ENCODE measurements around the gene NRCAM. TPM values are rescaled to one million over a fixed set of nuclear protein-coding genes. Genes with fewer than 3 reads are reported as not detected.

Gene NRCAM
- polyA plus RNA-seq, 3 donors, result not detected

DNA sequence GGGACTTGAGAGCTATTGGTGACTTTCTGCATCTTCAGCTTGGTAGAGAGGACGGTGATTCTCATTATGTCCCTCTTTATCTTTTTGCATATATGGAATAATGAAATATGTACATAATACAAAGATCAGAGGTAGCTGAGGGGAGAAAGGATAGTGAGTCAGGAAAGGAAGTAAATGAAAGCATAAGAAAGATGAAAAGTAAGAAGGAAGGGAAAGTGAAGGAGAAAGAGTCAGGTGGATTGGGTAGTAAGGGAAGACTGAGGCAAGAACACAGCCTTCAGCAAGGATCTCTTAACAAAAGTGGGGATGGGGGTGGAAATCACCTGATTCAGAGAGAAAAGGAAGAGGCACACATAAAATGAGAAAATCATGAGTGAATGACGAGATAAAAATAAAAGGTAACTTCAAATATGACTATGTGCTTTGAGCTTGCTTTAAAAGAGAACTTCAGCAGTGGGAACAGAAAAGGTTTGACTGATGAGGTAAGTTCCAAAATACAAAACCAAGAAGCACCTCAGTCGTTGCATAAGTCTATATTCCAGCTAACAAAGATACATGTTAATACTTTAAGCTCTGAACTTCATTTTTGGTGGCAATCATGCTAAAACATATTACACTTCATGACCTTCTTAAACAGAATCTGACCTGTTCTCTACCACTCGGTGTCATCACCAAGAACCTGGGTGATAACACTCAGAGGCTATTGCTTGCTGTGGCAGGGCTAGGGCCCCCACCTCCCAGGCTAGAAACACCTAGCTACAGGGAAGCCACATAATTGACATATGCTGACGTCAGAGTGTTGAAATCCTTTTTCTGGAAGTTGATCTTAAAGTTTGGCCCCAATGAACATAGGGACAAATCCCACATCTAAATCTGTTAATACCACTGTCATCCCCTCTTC, 32.9 kb downstream of the NRCAM start:
- no peak overlapping the region for H3K4me2 ChIP-seq (replicated peaks; ENCODE audit: extremely low read depth, low read length, poor library complexity, severe bottlenecking)
- WGBS (ENCODE audit: insufficient coverage), result 100% methylated on average over 1 of the region's 5 CpGs
- TF ChIP-seq, protein P1, sequence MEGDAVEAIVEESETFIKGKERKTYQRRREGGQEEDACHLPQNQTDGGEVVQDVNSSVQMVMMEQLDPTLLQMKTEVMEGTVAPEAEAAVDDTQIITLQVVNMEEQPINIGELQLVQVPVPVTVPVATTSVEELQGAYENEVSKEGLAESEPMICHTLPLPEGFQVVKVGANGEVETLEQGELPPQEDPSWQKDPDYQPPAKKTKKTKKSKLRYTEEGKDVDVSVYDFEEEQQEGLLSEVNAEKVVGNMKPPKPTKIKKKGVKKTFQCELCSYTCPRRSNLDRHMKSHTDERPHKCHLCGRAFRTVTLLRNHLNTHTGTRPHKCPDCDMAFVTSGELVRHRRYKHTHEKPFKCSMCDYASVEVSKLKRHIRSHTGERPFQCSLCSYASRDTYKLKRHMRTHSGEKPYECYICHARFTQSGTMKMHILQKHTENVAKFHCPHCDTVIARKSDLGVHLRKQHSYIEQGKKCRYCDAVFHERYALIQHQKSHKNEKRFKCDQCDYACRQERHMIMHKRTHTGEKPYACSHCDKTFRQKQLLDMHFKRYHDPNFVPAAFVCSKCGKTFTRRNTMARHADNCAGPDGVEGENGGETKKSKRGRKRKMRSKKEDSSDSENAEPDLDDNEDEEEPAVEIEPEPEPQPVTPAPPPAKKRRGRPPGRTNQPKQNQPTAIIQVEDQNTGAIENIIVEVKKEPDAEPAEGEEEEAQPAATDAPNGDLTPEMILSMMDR (IDR thresholded peaks at IDR 0.05), result no peak
- Mint-ChIP-seq H3K36me3 (no peaks in the 10 kb centered on the region), H3K9me3 (no peaks in the 10 kb centered on the region), H3K4me3 (no peak overlapping the region), H3K4me1 (peaks cover 8% of the 10 kb centered on the region), H3K27me3 (ENCODE audit: low read depth in 3 of 3) (peaks cover 18 to 37% (median 23%) of the 10 kb centered on the region in 3 donors), H3K27ac (no peak overlapping the region)
- H3K4me3 ChIP-seq (replicated peaks in 1 of 3; ENCODE audit: low read depth in 2 of 3, low read length in 3 of 3), result no peak overlapping the region
- DNase-seq, result no peak
- no peaks in the 10 kb centered on the region for H3K9me3 ChIP-seq (replicated peaks in 1 of 2; ENCODE audit: control insufficient read depth in 1 of 2, insufficient read depth in 1 of 2, low read length in 2 of 2)
- H3K4me1 ChIP-seq (ENCODE audit: control insufficient read depth in 1 of 2, insufficient read depth in 2 of 2, low read length in 2 of 2), result peaks cover 0 to 5% of the 10 kb centered on the region in 2 donors
- H4K20me1 ChIP-seq (ENCODE audit: insufficient read depth, low read length), result no peaks in the 10 kb centered on the region
- no peaks in the 10 kb centered on the region for H3K79me2 ChIP-seq (ENCODE audit: insufficient read depth, low read length)
- no peaks in the 10 kb centered on the region for H3K36me3 ChIP-seq (replicated peaks in 1 of 2; ENCODE audit: control insufficient read depth in 1 of 2, insufficient read depth in 2 of 2, low read length in 2 of 2)
- H3K27ac ChIP-seq (ENCODE audit: low read depth in 1 of 2, low read length in 2 of 2), result no peak overlapping the region
- peaks cover 36 to 48% of the 10 kb centered on the region in 2 donors for H3K27me3 ChIP-seq (ENCODE audit: control insufficient read depth in 2 of 2, insufficient read depth in 2 of 2, low read length in 2 of 2)
- H2AFZ ChIP-seq (ENCODE audit: insufficient read depth, low read depth, low read length, poor library complexity, severe bottlenecking), result no peak overlapping the region
- intact Hi-C loops (cut with micrococcal nuclease), result no loop called here
- H3K9ac ChIP-seq (ENCODE audit: insufficient read depth, low read length, poor library complexity, severe bottlenecking), result no peak overlapping the region

DNA sequence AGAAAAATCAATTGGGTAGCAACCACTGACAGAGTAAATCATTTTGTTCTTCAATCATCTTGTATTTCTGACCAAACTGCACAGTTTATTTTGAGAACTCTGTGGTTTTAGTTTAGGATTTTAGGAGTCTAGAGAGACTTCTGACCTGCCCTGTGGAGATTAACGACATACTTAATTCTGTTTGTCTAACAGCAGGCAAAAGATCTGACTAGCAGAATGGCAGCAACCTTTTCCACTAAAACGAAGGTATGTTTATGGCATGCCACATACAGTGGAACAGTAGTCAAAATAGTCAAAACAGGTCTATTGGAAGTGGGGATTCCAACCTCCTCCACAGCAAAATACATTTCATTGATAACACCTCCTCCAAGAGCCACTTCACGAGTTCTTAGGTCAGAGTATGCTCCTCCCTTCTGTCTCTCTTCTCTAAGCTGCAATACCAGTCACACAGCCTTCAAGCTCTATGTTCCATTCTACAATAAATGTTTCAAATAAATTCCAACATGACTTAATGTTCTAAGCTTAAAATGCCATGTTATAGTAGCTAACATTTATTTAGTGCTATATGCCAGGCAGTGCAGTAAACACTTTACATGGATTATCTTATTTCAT, 34.4 kb downstream of the NRCAM start:
- H3K4me1 Mint-ChIP-seq, result peaks cover 12% of the 10 kb centered on the region
- Histone ChIP-seq H3K9ac (ENCODE audit: insufficient read depth, low read length, poor library complexity, severe bottlenecking) (no peak overlapping the region), H3K79me2 (ENCODE audit: insufficient read depth, low read length) (no peaks in the 10 kb centered on the region), H3K36me3 (replicated peaks in 1 of 2; ENCODE audit: control insufficient read depth in 1 of 2, insufficient read depth in 2 of 2, low read length in 2 of 2) (no peaks in the 10 kb centered on the region), H2AFZ (ENCODE audit: insufficient read depth, low read depth, low read length, poor library complexity, severe bottlenecking) (no peak overlapping the region), H4K20me1 (ENCODE audit: insufficient read depth, low read length) (no peaks in the 10 kb centered on the region), H3K4me2 (replicated peaks; ENCODE audit: extremely low read depth, low read length, poor library complexity, severe bottlenecking) (no peak overlapping the region), H3K27me3 (ENCODE audit: control insufficient read depth in 2 of 2, insufficient read depth in 2 of 2, low read length in 2 of 2) (peaks cover 36 to 54% of the 10 kb centered on the region in 2 donors), H3K9me3 (replicated peaks in 1 of 2; ENCODE audit: control insufficient read depth in 1 of 2, insufficient read depth in 1 of 2, low read length in 2 of 2) (no peaks in the 10 kb centered on the region), H3K4me3 (replicated peaks in 1 of 3; ENCODE audit: low read depth in 2 of 3, low read length in 3 of 3) (no peak overlapping the region), H3K27ac (ENCODE audit: low read depth in 1 of 2, low read length in 2 of 2) (no peak overlapping the region), H3K4me1 (ENCODE audit: control insufficient read depth in 1 of 2, insufficient read depth in 2 of 2, low read length in 2 of 2) (peaks cover 6 to 9% of the 10 kb centered on the region in 2 donors)
- no peak overlapping the region for H3K4me3 Mint-ChIP-seq
- WGBS (ENCODE audit: insufficient coverage), result 20% methylated on average over 1 of the region's 3 CpGs
- H3K27ac Mint-ChIP-seq, result no peak overlapping the region
- peaks cover 0 to 1% (median 0%) of the 10 kb centered on the region in 7 donors for H3K9me3 Mint-ChIP-seq
- intact Hi-C loops (cut with micrococcal nuclease), result no loop called here
- H3K36me3 Mint-ChIP-seq, result no peaks in the 10 kb centered on the region
- TF ChIP-seq, protein P1 (IDR thresholded peaks at IDR 0.05), result no peak
- peaks cover 20 to 45% (median 24%) of the 10 kb centered on the region in 3 donors for H3K27me3 Mint-ChIP-seq (ENCODE audit: low read depth in 3 of 3)
- DNase-seq, result no peak

Measured in CD14-positive monocyte (primary cell).